CMK (cell line): ENCODE measurements around the gene TOR4A.
"Not testable (repeated sequence)": the region's sequence is repeated elsewhere in the genome, so short reads cannot be mapped to it uniquely, and the experiment has no call there.

Experiments used
- DNase-seq: peaks from one replicate; pipeline ENCODE4 v3.0.0-alpha.2; 2010; ENCODE audit warnings: low read depth

TOR4A gene

GRCh38 chr9:137239541-137240200, 37.9 kb upstream of the TOR4A start:
- not testable (repeated sequence) for DNase-seq

DNA sequence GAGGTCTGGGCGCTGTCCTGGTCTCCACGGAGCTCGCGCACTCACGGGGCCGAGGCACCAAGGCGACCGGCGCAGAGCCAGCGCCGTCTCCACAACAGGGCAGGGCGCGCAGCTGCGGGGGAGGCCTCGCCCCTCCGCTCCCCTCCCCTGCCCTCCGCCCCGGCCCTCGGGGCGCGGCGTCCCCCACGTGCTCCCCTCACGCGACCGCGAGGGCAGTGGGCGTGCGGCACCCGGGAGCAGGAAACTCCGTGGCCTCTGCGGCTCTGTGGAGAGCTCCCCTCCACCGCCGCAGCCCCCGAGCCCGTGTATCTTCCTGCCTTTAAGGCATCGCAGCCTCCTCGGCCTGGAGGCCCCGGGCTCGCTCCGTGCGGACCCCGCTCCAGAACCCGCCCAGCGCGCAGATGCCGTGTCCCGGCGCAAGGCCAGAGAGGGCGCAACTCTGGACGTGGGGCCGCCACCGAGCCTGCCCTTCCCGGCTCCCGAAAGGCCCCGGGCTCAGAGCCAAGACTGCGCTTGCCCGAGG, 37.1 kb upstream of the TOR4A start:
- peak; percentile 70 for DNase-seq

DNA sequence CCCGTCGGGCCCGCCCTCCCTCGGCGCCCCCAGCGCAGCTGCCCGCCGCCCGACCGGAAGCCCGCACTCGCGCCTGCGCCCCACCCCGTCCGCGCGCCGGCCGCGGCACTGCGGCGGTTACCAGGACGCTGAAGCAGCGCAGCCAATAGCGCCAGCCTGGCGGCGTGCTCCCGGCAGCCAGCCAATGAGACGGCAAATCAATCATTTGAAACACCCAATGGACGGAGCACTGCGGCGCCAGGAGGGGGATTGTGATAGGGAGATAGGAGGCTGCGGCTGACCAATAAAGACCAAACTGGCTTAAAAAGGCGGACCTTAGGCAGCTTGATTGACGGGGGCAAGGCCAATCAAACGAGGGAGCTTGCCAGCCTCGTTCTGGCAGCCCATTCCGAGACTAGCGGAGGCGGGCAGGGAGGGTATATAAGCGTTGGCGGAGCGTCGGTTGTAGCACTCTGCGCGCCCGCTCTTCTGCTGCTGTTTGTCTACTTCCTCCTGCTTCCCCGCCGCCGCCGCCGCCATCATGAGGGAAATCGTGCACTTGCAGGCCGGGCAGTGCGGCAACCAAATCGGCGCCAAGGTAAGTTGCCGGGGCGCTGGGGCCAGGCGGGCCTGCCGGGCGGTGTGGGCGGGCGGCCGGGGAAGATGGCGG, 36.6 kb upstream of the TOR4A start, which contains the start of gene TUBB4B:
TUBB4B (plus strand) TSS at position 447 of the 649 bp plus-strand sequence; CDS start at position 521, 74 bp downstream.
- peak; percentile 100 for DNase-seq

GRCh38 chr9:137241490-137242268, 35.8 kb upstream of the TOR4A start:
- no peak for DNase-seq

GRCh38 chr9:137242269-137243203, 35.0 kb upstream of the TOR4A start:
- DNase-seq = no peak

GRCh38 chr9:137243266-137243625, 34.3 kb upstream of the TOR4A start:
- not testable (repeated sequence) for DNase-seq

- DNase-seq = no peak
Observed at GRCh38 chr9:137243626-137244485, 33.7 kb upstream of the TOR4A start.

DNA sequence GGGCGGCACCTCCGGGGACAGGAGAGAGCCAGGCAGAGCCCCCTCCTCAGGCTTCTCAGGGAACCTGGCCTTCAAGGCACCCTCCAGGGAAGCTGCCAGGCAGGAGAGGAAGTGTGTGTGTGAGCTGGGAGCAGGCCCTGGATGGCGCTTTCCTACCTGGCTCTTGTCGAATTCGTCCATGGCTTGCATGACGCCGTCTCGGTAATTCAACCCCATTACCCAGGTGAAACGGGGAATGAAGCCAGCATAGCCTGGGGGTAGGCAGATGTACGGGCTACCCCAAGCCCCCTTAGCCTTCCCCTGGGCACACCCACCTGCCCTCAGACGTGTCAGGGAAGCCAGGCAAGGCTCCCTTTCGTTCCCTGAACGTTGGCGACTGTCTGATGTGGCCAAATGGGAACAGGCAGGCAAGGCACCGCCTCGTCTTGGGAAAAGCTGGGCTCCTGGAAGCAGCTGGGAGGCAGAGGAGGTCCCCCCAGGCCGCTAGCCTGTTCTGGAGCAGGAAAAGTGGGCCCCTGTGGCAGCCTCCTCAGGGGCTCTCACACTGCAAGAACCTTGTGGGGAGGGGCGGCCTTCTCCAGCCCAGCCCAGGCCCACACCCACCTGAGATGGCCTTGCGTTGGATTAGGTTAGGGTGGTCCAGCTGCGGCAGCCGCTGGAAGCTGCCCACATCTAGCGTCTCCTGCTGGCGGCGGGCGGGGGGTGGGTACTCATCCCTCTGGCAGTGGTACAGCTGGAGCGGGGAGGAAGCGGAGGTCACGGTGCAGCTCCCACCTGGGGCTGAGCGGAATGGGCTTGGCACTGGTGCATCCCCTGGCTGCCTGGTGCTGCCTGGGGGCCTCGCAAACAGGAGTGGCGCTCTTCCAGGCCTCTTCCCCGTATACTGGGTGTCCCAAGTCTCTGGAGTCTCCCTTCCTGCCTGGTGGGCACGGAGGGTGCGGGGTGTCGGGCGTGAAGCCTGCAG, 32.8 kb upstream of the TOR4A start:
- DNase-seq = no peak

GRCh38 chr9:137245450-137246421, 31.8 kb upstream of the TOR4A start:
- no peak for DNase-seq

GRCh38 chr9:137247135-137247915, 30.2 kb upstream of the TOR4A start:
- DNase-seq = no peak

DNA sequence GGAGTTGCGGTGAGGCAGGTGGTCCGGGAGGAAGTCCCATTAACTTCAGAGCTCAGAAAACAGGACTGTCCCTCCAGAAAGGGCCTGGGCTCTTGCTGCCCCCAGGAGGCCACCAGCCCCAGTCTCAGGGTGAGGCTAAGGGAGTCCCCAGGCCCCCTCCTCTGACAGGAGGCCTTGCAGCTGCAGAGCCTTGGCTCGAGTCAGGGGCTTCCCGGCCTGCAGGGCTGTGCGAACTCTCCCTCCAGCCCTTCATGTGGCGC, 29.7 kb upstream of the TOR4A start:
- DNase-seq = no peak

DNA sequence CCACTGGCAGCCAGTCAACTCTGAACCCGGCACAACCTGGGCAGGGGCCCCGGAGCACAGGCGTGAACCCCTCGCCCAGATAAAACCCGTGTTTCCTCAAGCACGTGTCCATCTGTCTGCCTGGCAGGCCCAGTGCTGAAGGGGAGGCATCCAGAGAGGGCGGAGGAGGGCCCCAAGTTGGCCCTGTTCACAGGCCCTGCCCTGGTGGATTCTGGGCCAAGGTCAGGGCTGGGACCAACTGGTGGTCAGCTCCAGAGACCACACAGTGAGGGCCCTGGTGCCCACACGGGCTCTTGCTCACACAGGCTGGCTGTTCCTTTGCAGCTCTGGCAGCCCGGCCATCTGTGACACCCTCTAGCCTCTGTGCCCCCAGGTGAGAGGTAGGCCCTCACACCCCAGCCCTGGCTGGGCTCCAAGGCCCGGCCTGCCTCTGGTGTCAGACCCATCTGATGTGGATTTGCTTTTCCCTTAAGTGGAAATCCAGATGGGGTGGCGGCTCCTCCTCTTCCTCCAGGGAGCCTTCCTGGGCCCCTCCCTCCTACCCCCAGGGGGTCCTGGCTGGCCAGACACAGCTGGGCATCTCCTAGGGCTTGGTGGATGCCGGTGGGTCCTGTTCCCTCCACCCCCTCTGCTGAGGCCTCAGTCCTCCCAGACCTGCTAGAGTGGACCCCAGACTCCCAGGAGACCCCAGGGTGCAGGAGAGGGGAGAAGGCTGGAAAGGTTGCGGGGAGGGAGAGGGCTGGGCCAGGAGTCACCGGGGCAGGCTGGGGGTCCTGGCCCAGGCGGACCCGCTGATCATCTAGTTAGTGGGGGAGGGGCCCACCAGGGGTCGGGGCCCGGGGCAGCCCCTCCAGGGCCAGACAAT, 27.0 kb upstream of the TOR4A start:
- no peak for DNase-seq

DNA sequence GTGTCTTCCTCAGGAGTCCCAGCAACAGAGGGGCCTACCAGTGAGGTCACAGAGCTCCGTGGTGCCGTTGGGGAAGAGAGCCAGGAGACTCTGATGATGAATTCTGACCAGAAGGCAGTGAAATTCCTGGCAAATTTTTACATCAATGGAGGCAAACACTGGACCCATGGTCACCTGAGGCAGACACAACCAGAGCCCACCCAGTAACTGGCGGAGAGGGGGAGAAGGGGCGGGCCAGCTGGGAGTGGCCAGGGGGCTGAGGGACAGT, 26.4 kb upstream of the TOR4A start, which contains the start of gene STPG3:
STPG3 (plus strand) TSS at position 93 of the 268 bp plus-strand sequence; CDS start at position 94, 1 bp downstream.
- DNase-seq = no peak

DNA sequence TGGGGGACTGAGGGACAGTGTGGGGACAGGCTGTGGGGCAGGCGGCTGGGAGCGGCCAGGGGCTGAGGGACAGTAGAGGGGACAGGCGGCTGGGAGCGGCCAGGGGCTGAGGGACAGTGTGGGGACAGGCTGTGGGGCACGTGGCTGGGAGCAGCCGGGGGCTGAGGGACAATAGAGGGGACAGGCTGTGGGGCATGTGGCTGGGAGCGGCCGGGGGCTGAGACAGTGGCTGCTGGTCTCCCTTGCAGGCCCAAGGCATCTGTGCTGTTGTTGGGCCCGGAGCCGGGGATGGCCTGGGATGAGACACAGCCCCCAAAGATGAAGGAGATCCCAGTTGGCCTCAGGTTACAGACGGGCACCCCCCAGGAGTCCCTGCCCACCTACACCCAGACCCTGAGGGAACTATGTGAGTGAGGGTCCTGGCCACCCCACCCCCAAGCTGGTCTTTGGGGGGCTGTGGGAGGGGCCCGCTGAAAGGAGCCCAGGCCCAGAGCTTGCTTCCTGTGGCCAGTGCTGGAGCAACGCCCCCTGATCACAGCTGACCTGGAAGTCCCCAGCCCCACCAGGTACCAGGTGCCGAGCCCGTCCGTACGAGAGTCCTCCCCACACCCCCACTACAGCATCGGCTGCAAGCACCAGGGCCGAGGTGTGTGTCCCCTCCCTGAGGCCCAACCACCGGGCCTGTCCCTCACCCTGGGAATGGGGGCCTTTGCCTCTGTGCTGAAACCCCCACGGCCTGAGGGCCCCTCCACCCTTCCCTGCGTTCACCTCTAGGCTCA, 25.8 kb upstream of the TOR4A start:
- DNase-seq = no peak

DNA sequence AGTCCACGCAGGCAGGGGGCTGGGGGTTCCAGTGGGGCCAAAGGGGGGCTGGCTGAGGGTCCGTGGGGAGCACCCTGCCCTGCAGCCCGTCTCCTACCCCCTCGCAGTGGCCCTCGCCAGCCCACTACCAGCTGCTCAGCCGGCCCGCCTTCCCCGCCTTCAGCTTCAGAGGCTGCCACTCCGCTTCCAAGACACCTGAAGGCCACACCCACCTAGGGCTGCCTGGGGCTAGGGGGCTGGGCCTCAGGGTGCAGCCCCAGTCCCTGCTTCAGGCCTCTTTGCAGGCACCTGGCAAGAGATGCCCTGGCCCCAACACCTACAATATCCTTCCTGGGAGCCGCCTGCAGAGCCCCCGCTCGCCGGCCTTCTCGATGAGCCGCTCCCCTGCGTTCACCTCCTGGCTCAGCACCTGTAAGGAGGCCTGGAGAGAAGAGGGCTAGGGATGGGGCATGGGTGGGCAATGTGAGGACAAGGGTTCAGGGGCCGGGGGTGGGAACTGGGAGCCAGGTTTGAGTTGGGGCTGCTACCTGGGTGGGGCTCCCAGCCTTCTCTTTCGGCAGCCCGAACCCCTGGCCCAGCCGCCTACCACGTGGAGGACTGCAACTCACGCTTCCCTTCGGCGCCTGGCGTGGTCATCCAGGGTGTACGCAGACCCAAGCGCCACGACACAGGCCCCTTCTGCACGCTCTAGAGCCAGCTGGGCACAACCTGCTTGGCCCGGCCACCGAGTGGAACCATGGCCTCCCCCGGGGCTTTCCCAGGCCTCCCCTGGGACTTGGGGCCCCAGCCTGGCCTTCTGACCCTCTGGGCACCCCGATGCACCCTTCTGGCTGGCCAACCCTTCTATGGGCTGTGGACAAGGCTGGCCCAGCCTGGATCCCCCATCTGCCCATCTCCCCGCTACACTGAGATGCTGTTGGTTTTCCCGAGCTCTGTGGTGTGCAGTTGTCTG, 24.7 kb upstream of the TOR4A start:
- DNase-seq = no peak
